ENCODE data around the gene HENMT1.

HENMT1 gene

DNA sequence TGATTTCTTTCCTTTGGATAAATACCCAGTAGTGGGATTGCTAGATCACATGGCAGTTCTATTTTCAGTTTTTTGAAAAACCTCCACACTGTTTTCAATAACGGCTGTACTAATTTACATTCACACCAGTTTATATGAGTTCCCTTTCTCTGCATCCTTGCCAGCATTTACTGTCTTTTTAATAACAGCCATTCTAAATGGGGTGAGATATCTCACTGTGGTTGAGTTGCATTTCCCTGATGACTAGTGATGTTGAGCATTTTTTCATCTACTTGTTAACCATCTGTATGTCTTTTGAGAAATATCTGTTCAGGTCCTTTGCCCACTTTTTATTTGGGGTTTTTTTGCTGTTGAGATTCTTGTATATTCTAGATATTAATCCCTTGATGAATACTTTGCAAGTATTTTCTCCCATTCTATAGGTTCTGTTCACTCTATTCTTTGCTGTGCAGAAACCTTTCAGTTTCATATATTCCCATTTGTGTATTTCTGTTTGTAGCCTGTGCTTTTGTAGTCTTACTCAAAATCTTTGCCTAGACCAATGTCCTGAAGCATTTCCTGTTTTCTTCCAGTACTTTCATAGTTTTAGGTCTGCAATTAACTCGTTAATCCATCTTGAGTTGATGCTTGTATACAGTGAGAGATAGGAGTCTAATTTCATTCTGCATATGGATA is 7.3 kb downstream of the HENMT1 start:
- Histone ChIP-seq H3K36me3 (ENCODE audit: low read length) (no peaks in the 10 kb centered on the region), H3F3A (ENCODE audit: insufficient read depth) (no peaks in the 10 kb centered on the region), H4K20me1 (ENCODE audit: low read depth, low read length) (no peaks in the 10 kb centered on the region), H3K9me3 (ENCODE audit: insufficient read depth, low read length) (no peaks in the 10 kb centered on the region), H3K9ac (ENCODE audit: low read length) (no peak overlapping the region), H3K27me3 (ENCODE audit: low read length) (no peaks in the 10 kb centered on the region), H3K4me2 (ENCODE audit: low read depth, low read length, poor library complexity, severe bottlenecking) (no peak overlapping the region), H2AFZ (ENCODE audit: low read depth, low read length, severe bottlenecking) (no peak overlapping the region), H3K4me3 (ENCODE audit: insufficient read depth, low read length, poor library complexity, severe bottlenecking) (no peak overlapping the region), H3K27ac (ENCODE audit: low read depth, low read length) (no peak overlapping the region), H3K79me2 (ENCODE audit: insufficient read depth, low read length) (no peaks in the 10 kb centered on the region), H3K9me2 (replicated peaks; ENCODE audit: insufficient read depth, low read length) (no peaks in the 10 kb centered on the region)
- TF ChIP-seq, protein P1, sequence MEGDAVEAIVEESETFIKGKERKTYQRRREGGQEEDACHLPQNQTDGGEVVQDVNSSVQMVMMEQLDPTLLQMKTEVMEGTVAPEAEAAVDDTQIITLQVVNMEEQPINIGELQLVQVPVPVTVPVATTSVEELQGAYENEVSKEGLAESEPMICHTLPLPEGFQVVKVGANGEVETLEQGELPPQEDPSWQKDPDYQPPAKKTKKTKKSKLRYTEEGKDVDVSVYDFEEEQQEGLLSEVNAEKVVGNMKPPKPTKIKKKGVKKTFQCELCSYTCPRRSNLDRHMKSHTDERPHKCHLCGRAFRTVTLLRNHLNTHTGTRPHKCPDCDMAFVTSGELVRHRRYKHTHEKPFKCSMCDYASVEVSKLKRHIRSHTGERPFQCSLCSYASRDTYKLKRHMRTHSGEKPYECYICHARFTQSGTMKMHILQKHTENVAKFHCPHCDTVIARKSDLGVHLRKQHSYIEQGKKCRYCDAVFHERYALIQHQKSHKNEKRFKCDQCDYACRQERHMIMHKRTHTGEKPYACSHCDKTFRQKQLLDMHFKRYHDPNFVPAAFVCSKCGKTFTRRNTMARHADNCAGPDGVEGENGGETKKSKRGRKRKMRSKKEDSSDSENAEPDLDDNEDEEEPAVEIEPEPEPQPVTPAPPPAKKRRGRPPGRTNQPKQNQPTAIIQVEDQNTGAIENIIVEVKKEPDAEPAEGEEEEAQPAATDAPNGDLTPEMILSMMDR (IDR thresholded peaks at IDR 0.05; ENCODE audit: insufficient read depth, low read length, poor library complexity, severe bottlenecking) = no peak
- no peak for TF ChIP-seq EZH2phosphoT487 (conservative IDR thresholded peaks at IDR 0.05; ENCODE audit: low read length)

DNA sequence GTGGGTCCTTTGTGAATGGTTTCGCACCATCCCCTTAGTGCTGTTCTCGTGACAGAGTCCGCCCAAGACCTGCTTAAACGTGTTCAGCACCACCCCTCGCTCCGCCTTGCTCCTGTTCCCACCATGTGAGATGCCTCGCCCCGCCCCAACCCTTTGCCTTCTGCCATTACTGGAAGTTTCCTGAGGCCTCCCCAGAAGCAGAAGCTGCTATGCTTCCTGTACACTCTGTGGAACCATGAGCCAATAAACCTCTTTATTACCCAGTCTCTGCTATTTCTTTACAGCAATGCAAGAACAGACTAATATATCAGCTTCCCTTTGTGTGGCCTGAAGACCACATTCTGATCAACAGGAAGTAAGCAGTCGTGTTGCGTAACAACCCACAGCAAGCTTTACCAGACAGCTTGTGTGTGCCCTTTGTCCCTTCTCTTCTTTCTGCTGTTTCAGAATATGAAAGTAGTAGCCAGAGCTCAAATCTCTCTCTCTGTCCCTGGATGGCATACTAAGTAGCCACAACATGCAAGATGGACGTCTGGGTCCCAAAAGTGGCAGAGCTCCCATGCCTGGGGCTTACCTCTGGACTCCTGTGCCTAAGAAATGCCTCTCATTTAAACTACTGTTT is 14.1 kb downstream of the HENMT1 start:
- no peak for TF ChIP-seq EZH2phosphoT487 (conservative IDR thresholded peaks at IDR 0.05; ENCODE audit: low read length)
- TF ChIP-seq, protein P1 (IDR thresholded peaks at IDR 0.05; ENCODE audit: insufficient read depth, low read length, poor library complexity, severe bottlenecking) = no peak
- no peaks in the 10 kb centered on the region for H3K79me2 ChIP-seq (ENCODE audit: insufficient read depth, low read length)
- no peaks in the 10 kb centered on the region for H3F3A ChIP-seq (ENCODE audit: insufficient read depth)
- no peak overlapping the region for H3K27ac ChIP-seq (ENCODE audit: low read depth, low read length)
- no peaks in the 10 kb centered on the region for H3K9me3 ChIP-seq (ENCODE audit: insufficient read depth, low read length)
- no peaks in the 10 kb centered on the region for H3K36me3 ChIP-seq (ENCODE audit: low read length)
- no peaks in the 10 kb centered on the region for H3K27me3 ChIP-seq (ENCODE audit: low read length)
- no peak overlapping the region for H2AFZ ChIP-seq (ENCODE audit: low read depth, low read length, severe bottlenecking)
- H3K4me3 ChIP-seq (ENCODE audit: insufficient read depth, low read length, poor library complexity, severe bottlenecking) = no peak overlapping the region
- H3K9me2 ChIP-seq (replicated peaks; ENCODE audit: insufficient read depth, low read length) = no peaks in the 10 kb centered on the region
- no peak overlapping the region for H3K9ac ChIP-seq (ENCODE audit: low read length)
- H4K20me1 ChIP-seq (ENCODE audit: low read depth, low read length) = no peaks in the 10 kb centered on the region
- H3K4me2 ChIP-seq (ENCODE audit: low read depth, low read length, poor library complexity, severe bottlenecking) = no peak overlapping the region

DNA sequence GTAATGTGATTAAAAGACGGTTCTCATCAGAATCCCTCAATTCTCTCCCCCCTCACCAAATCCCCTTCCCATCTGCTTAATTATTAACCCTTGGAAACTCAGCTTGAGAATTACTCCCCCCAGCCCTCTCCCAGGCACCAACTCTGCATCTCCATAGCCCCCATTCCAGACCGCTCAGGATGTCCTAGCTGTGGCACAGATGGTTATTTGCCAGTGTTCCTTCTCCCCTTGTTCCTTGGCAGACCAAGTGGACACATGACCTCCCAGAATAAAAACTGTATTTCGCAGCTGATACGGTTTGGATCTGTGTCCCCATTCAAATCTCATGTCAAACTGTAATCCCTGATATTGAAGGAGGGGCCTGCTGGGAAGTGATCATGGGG is 14.6 kb downstream of the HENMT1 start:
- H4K20me1 ChIP-seq (ENCODE audit: low read depth, low read length) = no peaks in the 10 kb centered on the region
- no peak overlapping the region for H2AFZ ChIP-seq (ENCODE audit: low read depth, low read length, severe bottlenecking)
- H3K9me3 ChIP-seq (ENCODE audit: insufficient read depth, low read length) = no peaks in the 10 kb centered on the region
- no peaks in the 10 kb centered on the region for H3K9me2 ChIP-seq (replicated peaks; ENCODE audit: insufficient read depth, low read length)
- TF ChIP-seq, protein P1 (IDR thresholded peaks at IDR 0.05; ENCODE audit: insufficient read depth, low read length, poor library complexity, severe bottlenecking) = no peak
- TF ChIP-seq EZH2phosphoT487 (conservative IDR thresholded peaks at IDR 0.05; ENCODE audit: low read length) = no peak
- H3K4me3 ChIP-seq (ENCODE audit: insufficient read depth, low read length, poor library complexity, severe bottlenecking) = no peak overlapping the region
- H3K9ac ChIP-seq (ENCODE audit: low read length) = no peak overlapping the region
- H3F3A ChIP-seq (ENCODE audit: insufficient read depth) = no peaks in the 10 kb centered on the region
- no peaks in the 10 kb centered on the region for H3K36me3 ChIP-seq (ENCODE audit: low read length)
- H3K27me3 ChIP-seq (ENCODE audit: low read length) = no peaks in the 10 kb centered on the region
- no peak overlapping the region for H3K4me2 ChIP-seq (ENCODE audit: low read depth, low read length, poor library complexity, severe bottlenecking)
- H3K79me2 ChIP-seq (ENCODE audit: insufficient read depth, low read length) = no peaks in the 10 kb centered on the region
- H3K27ac ChIP-seq (ENCODE audit: low read depth, low read length) = no peak overlapping the region
